HS-5 (cell line): ENCODE results near the gene AGAP1.

Experiments
- DNase-seq: peaks from one replicate; pipeline ENCODE4 v3.0.0-alpha.2; 2012; ENCODE audit warnings: low read depth

Gene AGAP1

DNA sequence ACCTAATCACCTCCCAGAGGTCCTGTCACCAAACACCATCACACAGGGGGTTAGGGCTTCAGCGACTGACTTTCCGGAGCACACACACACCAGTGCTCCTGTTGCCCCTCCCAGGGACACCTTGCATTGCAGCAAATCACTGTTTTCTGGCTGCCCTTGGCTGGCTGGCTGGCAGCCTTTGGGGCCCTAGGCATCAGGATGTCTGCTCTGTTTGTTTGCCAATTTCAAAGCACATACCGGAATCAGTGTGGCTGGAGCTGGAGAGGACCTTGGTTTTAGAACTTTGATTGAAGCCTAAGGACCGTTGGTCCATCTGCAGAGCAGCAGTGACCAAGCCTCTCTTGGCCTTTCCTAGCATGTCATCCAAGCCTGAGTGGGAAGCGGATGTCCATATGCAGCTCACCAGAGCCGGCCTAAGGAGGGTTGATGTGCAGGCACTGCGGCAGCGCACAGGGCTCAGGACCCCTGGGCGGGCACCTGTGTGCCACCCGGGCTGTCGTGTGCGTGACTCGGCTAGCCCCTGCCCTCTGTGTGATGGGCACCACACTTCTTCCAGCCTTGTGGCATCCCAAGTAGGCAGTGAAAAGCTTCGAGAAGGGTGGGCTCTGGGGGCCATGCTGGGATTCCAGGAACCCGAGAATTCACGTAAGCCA is 612.2 kb downstream of the AGAP1 start:
- DNase-seq, result no peak

DNA sequence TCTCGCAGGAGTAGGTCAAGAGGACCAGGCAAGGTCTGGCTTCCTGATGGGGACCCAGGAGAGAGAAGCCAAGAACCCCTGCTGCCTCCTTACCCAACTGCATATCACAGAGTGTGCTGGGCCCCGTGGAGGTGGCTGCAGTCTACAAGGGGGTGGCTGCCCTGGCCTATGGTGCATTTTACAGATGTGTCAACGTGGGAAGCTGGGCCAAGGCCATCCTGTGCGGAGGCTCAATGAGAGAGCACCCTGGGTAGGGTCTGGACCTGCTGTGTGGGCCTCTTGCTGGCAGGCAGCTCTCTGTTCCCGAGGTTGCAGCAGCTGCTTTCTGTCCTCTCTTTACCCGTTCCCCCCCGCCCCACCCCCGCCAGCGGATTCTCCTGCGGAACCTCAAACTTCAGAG is 612.9 kb downstream of the AGAP1 start:
- no peak for DNase-seq

DNA sequence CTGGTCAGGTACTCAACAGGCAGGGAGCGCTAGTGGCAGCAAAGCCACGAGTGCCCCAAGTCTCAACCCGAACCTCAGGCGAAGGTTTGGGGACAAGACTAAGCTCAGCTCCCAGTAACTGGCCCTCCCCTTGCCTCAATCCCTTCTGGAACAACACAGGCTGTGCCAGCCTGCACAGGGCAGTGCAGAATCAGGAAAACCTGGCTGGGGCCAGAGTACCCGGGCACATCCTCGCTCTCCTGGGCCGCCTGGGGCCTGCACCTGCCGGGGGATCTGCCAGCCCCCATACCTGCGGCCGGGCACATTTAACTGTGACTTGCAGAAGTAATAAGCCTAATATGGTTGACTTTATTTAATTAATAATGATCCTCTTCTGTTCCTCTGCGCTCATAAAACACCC is 613.7 kb downstream of the AGAP1 start:
- no peak for DNase-seq

DNA sequence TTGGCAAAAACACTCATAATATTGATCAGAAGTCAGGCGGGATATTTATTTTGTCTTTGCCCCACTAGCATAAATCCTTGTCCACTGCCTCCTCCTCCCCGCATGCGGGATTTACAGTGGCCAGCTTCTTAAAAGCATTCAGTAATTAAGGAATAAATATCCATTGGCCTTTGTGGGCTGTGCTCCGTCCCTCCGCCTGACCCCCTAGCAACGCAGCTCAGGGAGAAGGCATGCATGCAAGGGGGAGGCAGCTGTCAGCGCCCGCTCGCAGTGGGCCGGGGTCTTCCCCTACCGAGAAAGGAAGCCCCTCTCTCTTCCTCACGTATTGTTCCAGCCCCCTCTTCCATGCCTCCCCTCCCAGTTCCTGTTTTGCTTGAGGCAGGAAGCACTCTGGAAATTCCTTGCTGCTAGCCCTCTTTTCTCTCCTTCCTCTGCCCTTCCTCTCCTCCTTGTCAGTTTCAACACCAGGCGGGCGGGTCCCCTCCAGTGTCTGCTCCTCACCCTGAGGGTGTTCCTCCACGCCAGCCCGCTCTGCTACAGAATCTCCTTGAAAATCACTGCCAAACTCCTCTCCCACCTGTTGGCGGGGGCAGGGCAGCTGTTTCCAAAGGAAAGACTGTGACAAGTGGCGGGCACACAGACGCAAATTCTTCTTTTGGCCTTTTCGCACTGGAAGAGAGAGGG is 614.2 kb downstream of the AGAP1 start:
- no peak for DNase-seq

DNA sequence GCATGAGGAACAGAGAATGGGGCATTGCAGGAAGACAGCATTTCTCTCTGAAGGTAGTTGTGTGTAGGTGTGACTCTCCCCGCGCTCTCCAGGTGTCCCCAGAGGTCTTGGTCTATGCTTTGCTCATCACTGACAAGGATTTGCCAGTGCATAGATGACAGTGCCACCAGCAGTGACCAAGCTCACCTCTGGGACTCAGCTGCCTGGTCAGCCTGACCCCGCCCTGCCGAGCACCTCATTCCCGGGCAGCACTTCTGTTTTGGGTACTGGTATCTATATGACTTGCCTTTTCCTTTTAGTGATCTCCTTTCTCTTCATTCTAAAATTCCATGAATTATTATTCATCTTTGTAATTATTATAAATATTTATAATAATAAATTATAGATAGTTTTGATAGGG is 615.2 kb downstream of the AGAP1 start:
- DNase-seq, result no peak

DNA sequence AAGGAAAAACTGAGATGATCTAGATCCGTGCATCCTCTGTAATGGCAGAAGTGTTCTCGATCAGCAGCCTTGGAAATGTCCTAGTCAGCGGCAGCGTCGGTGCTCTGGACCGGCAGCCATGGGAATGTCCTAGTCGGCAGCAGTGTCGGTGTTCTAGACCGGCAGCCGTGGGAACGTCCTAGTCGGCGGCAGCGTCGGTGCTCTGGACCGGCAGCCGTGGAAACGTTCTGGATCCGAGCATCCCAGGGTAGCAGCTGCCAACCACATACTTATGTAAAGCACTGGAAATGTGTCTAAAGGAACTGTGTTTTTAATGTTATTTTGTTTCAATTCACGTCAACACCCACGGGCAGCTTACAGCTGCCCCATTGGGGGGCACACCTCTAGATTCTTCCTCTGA is 615.6 kb downstream of the AGAP1 start:
- no peak for DNase-seq

DNA sequence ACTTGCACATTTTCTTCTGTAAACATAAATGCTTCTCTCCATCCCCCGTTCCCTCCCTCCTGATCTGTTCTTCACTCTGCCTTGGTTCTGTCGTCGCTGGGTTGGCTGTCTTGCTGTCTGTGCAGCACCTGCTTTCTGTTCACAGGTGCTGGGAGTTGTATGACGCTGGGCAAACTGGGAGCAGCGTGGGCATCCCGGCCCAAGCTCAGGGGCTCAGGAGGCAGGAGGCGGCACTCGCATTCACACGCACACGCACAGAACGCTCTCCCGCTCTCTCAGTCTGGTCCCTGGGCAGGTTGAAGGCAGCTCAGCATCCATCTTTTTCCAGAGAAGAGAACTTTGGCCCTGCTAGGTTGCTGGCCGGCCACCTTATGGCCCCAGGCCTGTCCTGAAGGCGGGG is 618.6 kb downstream of the AGAP1 start:
- DNase-seq, result no peak

DNA sequence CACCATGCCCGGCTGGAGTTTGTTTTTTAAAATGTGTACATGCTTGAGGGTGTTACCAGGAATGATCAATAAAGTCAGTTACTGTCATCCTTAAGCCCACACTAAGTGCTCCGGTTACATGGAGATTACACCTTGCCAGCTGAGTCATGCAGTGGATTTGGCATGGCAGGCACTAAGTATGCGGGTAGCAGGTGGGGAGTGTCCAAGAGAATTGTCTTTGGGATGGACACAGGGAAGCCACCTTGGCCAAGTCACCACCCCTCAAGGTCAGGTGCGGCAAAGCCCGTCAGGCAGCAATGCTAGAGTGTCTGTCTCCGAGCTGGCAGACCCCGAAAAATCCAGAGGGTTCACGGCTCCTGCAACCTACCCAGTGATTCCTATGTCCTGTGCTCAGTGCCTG is 619.6 kb downstream of the AGAP1 start:
- DNase-seq, result no peak

DNA sequence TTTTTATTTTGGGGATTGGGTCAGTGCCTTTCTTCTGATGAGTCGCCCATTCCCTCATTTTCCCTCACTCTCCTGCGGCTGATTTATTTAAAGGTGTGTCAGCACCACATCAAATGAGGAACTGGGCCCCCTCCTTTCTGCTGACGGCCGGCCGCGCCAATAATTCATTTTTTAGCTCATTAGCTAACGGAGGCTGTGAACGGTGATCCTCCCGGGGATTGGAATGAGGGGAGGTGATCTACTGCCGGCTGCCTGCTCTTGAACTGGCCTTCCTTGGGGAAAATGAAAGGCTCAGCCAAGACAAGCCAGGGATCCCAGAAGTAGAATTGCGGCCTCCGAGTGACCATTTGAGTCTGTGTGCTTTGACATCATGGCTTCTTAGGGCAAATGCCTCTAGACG is 620.1 kb downstream of the AGAP1 start:
- no peak for DNase-seq

DNA sequence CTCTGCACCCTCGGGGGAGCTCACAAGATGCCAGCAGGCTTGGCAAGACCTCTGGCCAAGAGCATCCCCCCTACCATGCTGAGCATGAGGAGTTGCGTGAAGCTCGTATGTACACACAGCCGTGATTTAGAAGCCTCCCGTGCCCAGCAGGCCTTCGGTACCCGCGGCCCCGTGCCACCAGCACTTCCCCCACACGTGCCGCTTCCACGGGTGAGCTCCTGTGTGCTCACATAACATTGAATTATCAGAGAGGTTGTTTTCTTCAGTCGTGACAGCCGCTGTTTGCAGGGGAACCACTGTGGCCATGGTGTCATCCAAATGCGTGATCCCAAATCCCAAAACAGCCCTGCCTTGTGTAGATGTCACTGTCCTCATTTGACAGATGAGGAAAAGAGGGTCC is 621.1 kb downstream of the AGAP1 start:
- DNase-seq, result no peak

DNA sequence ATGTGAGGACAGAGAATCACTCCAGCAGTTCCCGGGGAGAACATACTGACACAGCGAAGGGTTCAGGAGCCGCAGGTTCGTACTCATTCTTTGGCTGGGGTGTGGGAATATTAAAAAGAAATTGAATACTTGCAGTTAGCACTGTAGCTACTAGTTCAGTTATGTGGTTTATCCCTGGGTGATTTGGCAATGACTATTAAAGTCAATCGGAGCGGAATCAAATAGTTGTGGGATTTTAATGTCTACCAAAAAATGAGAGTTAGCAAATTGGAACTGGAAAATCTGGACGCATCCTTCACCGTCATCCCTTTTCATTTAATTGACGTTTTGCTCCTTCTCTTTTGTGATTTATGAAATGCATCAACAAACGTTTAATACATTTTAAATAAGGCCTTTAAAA is 623.6 kb downstream of the AGAP1 start:
- DNase-seq, result no peak

DNA sequence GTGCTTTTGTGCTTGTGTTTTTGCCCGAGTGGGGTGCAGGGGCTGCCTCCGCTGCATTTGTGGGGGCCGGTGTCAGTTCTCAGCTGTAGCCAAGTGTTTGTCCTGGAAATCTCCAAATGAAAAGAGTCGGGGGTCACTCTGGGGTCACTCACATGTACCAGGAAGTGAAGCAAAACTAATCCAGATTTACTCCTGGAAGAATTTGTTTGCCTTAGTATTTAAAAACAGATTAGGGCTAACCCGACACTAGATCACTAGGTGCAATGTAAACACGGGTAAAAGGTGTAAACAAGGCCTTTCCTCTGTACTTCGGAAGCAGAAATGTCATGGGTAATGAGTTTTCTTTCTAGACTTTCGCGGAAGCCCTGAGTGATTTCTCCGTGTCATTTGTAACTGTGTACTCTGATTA is 624.0 kb downstream of the AGAP1 start:
- DNase-seq, result no peak

DNA sequence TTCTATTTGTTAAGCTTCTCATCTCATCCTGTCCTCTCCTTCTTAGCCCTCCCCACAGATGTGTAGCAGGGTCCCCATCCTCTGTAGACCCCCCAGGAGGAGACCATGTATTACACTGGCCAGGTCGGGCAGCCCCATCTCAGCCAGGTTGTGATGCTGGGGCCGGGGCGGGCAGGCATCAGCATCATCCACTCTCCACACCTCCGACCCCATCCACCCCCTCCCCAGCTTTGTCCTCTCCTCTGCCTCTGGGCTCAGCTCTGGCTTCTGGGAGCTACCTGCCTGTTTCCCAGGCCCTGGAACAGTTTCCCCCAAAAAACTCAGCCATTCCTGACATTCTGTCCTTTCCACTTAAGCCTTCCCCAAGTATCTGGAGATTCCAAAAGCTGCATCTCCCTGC is 625.2 kb downstream of the AGAP1 start:
- no peak for DNase-seq

DNA sequence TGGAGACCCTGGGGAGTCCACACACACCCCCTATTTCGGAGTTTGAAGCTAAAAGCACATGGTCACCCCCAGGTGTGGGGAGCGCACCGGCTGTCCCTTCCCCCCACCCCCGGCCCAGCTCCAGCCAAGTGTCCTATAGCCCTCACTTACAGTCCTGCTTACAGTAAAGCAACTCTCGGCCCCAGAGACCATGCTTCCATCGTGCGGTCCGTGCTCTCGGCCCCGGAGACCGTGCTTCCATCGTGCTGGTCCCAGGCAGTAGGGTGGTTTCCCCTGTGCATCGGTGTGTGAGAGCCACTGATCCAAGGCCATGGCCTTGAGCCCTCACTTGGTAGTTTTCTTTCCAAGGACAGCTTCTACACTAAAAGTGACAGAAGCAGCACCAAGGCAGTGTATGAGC is 625.6 kb downstream of the AGAP1 start:
- DNase-seq, result no peak

DNA sequence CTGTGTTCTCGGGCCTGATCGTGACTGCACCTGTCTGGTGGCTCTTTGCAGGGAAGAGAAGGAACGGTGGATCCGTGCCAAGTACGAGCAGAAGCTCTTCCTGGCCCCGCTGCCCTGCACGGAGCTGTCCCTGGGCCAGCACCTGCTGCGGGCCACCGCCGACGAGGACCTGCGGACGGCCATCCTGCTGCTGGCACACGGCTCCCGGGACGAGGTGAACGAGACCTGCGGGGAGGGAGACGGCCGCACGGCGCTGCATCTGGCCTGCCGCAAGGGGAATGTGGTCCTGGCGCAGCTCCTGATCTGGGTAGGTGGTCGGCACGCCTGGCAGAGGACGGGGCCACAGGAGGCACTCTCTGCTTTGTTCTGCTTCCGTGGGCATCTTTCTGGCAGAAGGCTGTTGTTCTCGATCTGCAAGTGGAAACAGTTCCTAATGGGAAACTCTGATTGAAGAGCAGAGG is 626.3 kb downstream of the AGAP1 start:
- no peak for DNase-seq

DNA sequence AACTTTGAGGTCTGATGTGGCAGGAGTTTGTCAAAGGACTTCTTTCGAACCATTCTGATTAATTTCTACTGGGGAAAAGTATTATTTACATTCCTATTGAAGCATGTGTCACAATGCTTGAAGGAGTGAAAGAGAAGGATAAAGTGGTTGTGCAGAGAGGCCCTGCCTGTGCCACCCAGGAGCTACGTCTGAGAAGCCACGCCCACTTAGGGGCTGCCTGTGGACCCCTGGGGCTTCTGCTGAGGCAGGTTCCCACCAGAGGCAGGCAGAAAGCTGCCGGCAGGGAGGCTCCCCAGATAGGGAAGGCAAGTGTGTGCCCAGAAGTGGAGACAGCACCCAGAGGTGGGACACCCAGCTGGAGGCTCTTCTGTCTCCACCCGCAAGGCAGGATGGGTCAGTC is 627.0 kb downstream of the AGAP1 start:
- DNase-seq, result no peak

DNA sequence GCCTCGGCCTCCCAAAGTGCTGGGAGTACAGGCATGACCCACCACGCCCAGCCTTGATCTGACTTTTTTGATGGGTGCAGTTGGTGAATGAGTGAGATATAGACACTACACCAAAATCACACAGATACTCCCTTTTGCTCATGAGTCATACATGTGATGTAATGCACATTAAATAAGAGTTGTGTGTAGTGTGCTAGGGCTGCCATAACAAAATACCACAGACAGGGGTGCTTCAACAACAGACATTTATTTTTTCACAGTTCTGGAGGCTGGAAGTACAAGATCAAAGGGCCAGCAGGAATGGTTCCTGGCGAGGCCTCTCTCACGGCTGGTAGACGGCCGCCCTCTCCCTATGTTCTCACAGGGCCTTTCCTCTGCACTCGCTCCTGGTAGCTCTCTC is 627.7 kb downstream of the AGAP1 start:
- no peak for DNase-seq

DNA sequence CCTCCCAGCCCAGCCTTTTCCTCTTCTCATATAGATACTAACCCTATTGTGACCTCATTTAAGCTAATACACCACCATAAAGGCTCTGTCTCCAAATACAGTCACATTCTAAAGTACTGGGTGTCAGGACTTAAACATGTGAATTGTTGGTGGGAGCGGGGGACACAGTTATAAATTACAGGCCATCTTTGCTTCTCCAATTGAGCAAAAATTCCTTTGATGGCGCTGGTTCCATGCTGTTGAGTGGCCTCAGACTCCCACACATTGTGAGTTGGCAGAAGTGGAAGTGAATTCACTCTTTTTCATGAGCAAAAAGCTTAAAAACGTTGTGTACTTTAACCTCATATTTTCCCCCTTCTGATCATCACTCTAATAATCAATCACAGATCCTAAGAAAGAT is 628.4 kb downstream of the AGAP1 start:
- DNase-seq, result no peak

DNA sequence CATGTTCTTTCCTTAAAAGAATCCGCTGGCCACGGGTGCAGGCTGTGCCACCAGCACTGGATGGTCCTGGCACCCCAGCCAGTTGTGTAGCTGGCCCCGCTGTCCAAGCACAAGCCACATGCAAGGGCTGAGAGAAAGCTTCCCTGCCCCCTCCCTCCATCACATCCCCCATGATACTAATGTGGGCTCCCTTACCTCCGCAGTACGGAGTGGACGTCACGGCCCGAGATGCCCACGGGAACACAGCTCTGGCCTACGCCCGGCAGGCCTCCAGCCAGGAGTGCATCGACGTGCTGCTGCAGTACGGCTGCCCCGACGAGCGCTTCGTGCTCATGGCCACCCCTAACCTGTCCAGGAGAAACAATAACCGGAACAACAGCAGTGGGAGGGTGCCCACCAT is 629.9 kb downstream of the AGAP1 start:
- no peak for DNase-seq

DNA sequence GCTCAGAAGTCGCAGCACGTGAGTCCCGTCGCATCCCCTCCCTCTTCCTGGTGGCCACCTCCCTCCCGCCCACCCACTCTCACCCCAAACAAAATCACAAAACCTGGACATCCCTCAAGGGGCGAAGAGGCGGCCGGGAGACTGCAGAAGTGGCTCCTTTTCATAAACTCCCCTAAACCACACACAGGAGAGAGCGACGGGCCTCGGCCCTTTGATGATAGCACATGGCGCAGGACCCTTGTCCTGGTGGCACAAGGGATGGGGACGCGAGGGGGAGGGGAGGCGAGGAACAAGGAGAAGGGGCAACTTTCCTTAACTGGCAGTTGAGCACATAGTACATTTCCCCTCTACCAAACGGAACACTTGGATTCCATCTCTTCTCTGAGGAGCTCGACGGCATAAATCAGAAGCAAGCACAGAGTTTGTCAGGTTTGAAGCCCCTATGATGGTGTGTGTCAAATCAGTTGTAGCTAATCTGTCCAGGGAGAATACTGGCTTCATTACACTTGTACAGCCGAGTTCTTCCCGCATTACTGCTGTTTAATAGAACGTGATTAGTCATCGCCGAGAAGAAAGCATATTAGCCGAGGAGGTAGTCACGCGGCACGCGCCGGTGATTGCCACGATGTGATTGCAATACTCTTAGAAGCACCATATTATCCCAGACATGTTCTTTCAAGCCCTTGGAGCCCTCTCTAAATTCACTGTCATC is 630.5 kb downstream of the AGAP1 start:
- DNase-seq, result no peak

DNA sequence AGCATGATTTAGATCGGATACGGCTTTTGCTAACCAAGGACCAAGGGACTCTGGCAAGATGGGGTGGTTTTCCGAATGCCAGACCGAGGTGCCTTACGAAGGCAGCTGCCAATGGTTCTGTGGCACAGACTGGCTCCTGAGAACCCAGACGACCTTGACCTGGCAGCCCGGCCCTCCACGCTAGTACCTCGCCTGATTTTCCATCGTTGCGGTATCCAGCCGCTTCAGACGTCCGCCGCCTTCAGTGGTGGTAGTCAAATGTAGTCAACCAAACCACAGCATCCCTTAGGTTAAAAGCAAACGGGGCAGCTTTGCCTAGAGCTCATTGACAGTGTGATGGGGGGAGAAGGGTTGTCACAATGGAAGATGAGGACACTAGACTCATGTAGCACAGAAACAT is 631.7 kb downstream of the AGAP1 start:
- no peak for DNase-seq

DNA sequence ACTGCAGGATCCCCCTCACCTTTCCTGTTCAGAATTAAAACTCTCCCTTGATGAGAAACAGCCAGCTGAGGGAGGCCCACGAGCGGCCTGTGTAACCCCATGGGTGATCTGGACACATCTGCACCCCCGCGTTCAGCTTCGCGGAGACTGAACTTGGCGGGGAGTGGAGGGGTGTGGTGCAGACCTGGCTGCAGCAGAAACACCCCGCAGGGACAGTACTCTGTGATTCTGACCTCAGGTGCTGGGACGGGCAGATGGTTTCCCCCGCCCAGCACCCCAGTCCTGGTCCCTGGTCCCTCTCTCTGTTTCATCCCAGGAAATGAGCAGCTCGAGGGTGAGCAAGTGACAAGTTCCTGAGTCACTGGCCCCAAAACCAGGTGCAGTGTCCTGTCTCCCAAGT is 633.2 kb downstream of the AGAP1 start:
- no peak for DNase-seq

DNA sequence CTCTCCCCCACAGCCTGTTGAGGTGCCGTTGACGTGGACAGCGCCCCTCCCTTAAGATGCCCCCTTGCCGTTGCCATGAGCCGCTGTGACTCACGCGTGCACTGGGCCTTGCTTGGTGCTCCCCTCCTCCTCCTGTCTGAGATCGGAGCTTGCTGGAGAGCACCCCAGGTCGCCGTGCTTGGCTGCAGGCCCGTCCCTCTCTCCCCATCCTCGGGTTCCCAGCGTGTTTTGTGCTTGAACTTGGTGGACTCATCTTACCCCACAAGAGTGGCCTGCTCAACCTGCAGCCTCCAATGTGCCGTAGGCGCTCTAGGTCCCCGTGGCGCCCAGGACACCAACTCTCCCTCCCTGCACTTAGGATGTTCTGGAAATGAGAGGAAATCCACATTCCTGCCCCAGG is 634.5 kb downstream of the AGAP1 start:
- DNase-seq, result no peak

DNA sequence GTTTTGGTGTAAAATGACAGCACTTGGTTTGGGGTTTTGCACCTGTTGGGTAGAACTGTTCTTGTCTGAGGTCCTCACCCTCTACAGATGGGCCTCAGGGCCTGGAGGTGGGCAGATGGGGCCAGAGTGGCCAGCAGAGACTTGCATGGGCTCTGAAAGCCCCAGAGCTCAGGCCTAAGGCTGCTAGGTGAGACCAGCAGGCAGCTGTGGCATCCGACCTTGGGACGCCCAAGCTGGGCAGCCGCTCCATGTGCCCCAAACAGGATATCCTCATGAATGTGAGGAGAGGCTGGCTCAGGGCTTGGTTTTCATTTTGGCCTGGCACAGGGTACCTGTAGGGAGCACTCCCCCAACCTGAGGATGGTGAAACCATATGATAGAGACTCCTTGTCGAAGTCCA is 636.1 kb downstream of the AGAP1 start:
- no peak for DNase-seq
